PC-9 (cell line): ENCODE measurements around the gene ESPL1. TPM values are rescaled to one million over a fixed set of nuclear protein-coding genes. Genes with fewer than 3 reads are reported as not detected.

ENCODE experiments used
- BruUV-seq: library from RNA; stranded (reverse); fragments of 400-500 nt; replicated peaks from 2 replicates; lab custom pipeline; 2021; lab: Mats Ljungman, UMichigan
- CTCF ChIA-PET: fragments of 300-600 bp; sonication (Branson Sonifier 250); formaldehyde crosslinking; loops from one replicate; lab custom pipeline; 2022; ENCODE audit warnings: antibody characterized with exemption; lab: Charles Lee
- POLR2A ChIA-PET: fragments of 300-600 bp; sonication (Branson Sonifier 250); formaldehyde crosslinking; loops from one replicate; lab custom pipeline; 2022; ENCODE audit warnings: antibody characterized with exemption; ENCODE audit not compliant: unreplicated experiment; lab: Charles Lee
- DNase-seq, 2 experiments: peaks; one replicate each; pipeline versions ENCODE4 v3.0.0 to v3.0.0-alpha.2; 2015 to 2022; ENCODE audit warnings: mixed read lengths in 1 of 2
- H2AFZ ChIP-seq: fragments of 200-600 bp; sonication (generic); 2 replicates; pipeline ENCODE4 v1.8.1; 2017; ENCODE audit warnings: antibody characterized with exemption
- H3F3A ChIP-seq: fragments of 200-600 bp; sonication (generic); 2 replicates; pipeline ENCODE4 v1.8.1; 2017; ENCODE audit warnings: antibody characterized with exemption, mild to moderate bottlenecking, low read depth; ENCODE audit not compliant: insufficient read depth
- H3K27ac ChIP-seq: fragments of 200-600 bp; sonication (generic); 2 replicates; pipeline ENCODE4 v1.6.1; 2016; ENCODE audit warnings: mixed run types
- H3K27me3 ChIP-seq: fragments of 200-600 bp; sonication (generic); 2 replicates; pipeline ENCODE4 v1.6.1; 2016; ENCODE audit warnings: low read depth, mixed run types; ENCODE audit not compliant: insufficient read depth
- H3K36me3 ChIP-seq: fragments of 200-600 bp; sonication (generic); 2 replicates; pipeline ENCODE4 v1.6.1; 2016; ENCODE audit warnings: low read depth, mixed run types
- H3K4me1 ChIP-seq: fragments of 200-600 bp; sonication (generic); replicated peaks from 2 replicates; pipeline ENCODE4 v1.6.1; 2016; ENCODE audit warnings: mixed run types; ENCODE audit not compliant: insufficient read depth
- H3K4me2 ChIP-seq: fragments of 200-600 bp; sonication (generic); 2 replicates; pipeline ENCODE4 v1.6.1; 2017; ENCODE audit warnings: mixed run types
- H3K4me3 ChIP-seq: fragments of 200-600 bp; sonication (generic); 2 replicates; pipeline ENCODE4 v1.6.1; 2016; ENCODE audit warnings: mixed run types
- H3K79me2 ChIP-seq: fragments of 200-600 bp; sonication (generic); 2 replicates; pipeline ENCODE4 v1.6.1; 2017; ENCODE audit warnings: low read depth, mixed run types
- H3K9me2 ChIP-seq: fragments of 200-600 bp; sonication (generic); 2 replicates; pipeline ENCODE4 v1.8.1; 2017; ENCODE audit warnings: mild to moderate bottlenecking; ENCODE audit not compliant: insufficient read depth
- H3K9me3 ChIP-seq: fragments of 200-600 bp; sonication (generic); 2 replicates; pipeline ENCODE4 v1.8.1; 2016; ENCODE audit warnings: low read depth; ENCODE audit not compliant: insufficient read depth
- H4K20me1 ChIP-seq: fragments of 200-600 bp; sonication (generic); 2 replicates; pipeline ENCODE4 v1.8.1; 2017; ENCODE audit not compliant: insufficient read depth
- CTCF ChIP-seq: fragments of 200-600 bp; sonication (generic); conservative IDR thresholded peaks from 2 replicates; pipeline ENCODE4 v1.6.1; 2017; ENCODE audit warnings: mixed run types, antibody characterized with exemption, mild to moderate bottlenecking, moderate library complexity
- EZH2 ChIP-seq: fragments of 200-600 bp; sonication (generic); IDR thresholded peaks from 2 replicates; pipeline ENCODE4 v1.8.0; 2017; ENCODE audit warnings: antibody characterized with exemption, low read depth
- intact Hi-C: fragments of 100-400 bp; cut with micrococcal nuclease; formaldehyde crosslinking; loops from one replicate; pipeline ENCODE4 v1.10.0; 2022; ENCODE audit not compliant: unreplicated experiment
- total RNA-seq: library from RNA; stranded (reverse); gene quantifications from 2 replicates; pipeline ENCODE4 v1.2.3, GENCODE V29; 2021

Gene ESPL1
- total RNA-seq, 1 experiment from 2014 or later: 42.0 TPM

- Histone ChIP-seq H3K9me3 (no peaks in the 10 kb centered on the region), H3K36me3 (no peaks in the 10 kb centered on the region), H3K4me1 (peaks cover 61% of the 10 kb centered on the region), H3K27ac (0 out of 2 replicates have a peak overlapping the region, but pooled peaks have one; percentile 23), H2AFZ (no peak overlapping the region), H4K20me1 (no peaks in the 10 kb centered on the region), H3K4me3 (no peak overlapping the region), H3K4me2 (no peak overlapping the region), H3K9me2 (no peaks in the 10 kb centered on the region), H3K27me3 (no peaks in the 10 kb centered on the region), H3F3A (peaks cover 44% of the 10 kb centered on the region), H3K79me2 (peaks cover 39% of the 10 kb centered on the region)
- TF ChIP-seq EZH2 (no peak), CTCF (no peak)
- POLR2A ChIA-PET: no interaction called here
- no peak for DNase-seq
- intact Hi-C loops: no loop called here
- CTCF ChIA-PET: interaction anchor here (0.6 to 0.7 kb wide), 2 partner anchors 43 to 61 kb away, joined by 7 to 14 read pairs; partner anchors contain the start of gene ZNF740
- no TSS peak for BruUV-seq
Measured at GRCh38 chr12:53223389-53224060, 44.6 kb upstream of the ESPL1 start.

- no peak overlapping the region for H3K4me3 ChIP-seq
- intact Hi-C loops: no loop called here
- CTCF ChIA-PET: interaction anchor here (0.6 to 1.0 kb wide), 2 partner anchors 27 to 44 kb away, joined by 3 to 14 read pairs; partner anchors contain the start of gene ZNF740
Measured at GRCh38 chr12:53224061-53224896, 43.8 kb upstream of the ESPL1 start.

More at GRCh38 chr12:53224061-53224896, 43.8 kb upstream of the ESPL1 start:
- peaks cover 38% of the 10 kb centered on the region for H3K79me2 ChIP-seq
- POLR2A ChIA-PET: interaction anchor here (0.5 to 0.7 kb wide), 3 partner anchors 120 to 344 kb away, joined by 3 read pairs; no protein-coding TSS in a partner anchor
- H4K20me1 ChIP-seq: no peaks in the 10 kb centered on the region
- H3K9me2 ChIP-seq: no peaks in the 10 kb centered on the region
- H3K36me3 ChIP-seq: peaks cover 5% of the 10 kb centered on the region; the same call in 1 of the 2 replicates
- no peak for TF ChIP-seq EZH2
- 0 out of 2 replicates have a peak, but pooled peaks have one; percentile 36 for TF ChIP-seq CTCF
- DNase-seq: peak; percentile 54 to 76
- H3F3A ChIP-seq: peaks cover 44% of the 10 kb centered on the region
- no TSS peak for BruUV-seq
- peak overlapping the region; percentile 23; the same call in 1 of the 2 replicates for H3K27ac ChIP-seq
- H2AFZ ChIP-seq: no peak overlapping the region
- peaks cover 59% of the 10 kb centered on the region for H3K4me1 ChIP-seq
- no peaks in the 10 kb centered on the region for H3K27me3 ChIP-seq
- peak overlapping the region; percentile 41 for H3K4me2 ChIP-seq
- no peaks in the 10 kb centered on the region for H3K9me3 ChIP-seq
